Measurements from ENCODE around the gene SV2B.

- TF ChIP-seq CTCF (IDR thresholded peaks at IDR 0.05) (no peak), ZFX (IDR thresholded peaks at IDR 0.05; ENCODE audit: borderline replicate concordance) (no peak)
Measured at GRCh38 chr15:91129436-91129835, 29.4 kb downstream of the SV2B start.

Data from 22Rv1 (cell line).